Lower leg skin (tissue), 3 donors: ENCODE measurements around the gene TLL2.

Experiments
- POLR2A ChIP-seq, 2 donors: fragments of 450-650 bp; IDR thresholded peaks; one replicate each; pipeline ENCODE4 v1.6.1; 2016 to 2017; ENCODE audit warnings: antibody characterized with exemption in 2 of 2, mild to moderate bottlenecking in 1 of 2, moderate library complexity in 1 of 2
- TF ChIP-seq, protein P1 (sequence below), 3 donors: fragments of 450-650 bp; IDR thresholded peaks; one replicate each; pipeline ENCODE4 v1.5.1; 2016; ENCODE audit warnings: antibody characterized with exemption in 3 of 3, mild to moderate bottlenecking in 3 of 3, moderate library complexity in 2 of 3

GRCh38 chr10:96319754-96320474, 193.8 kb downstream of the TLL2 start:
- TF ChIP-seq POLR2A (IDR thresholded peaks at IDR 0.05), result no peak
- TF ChIP-seq, protein P1, sequence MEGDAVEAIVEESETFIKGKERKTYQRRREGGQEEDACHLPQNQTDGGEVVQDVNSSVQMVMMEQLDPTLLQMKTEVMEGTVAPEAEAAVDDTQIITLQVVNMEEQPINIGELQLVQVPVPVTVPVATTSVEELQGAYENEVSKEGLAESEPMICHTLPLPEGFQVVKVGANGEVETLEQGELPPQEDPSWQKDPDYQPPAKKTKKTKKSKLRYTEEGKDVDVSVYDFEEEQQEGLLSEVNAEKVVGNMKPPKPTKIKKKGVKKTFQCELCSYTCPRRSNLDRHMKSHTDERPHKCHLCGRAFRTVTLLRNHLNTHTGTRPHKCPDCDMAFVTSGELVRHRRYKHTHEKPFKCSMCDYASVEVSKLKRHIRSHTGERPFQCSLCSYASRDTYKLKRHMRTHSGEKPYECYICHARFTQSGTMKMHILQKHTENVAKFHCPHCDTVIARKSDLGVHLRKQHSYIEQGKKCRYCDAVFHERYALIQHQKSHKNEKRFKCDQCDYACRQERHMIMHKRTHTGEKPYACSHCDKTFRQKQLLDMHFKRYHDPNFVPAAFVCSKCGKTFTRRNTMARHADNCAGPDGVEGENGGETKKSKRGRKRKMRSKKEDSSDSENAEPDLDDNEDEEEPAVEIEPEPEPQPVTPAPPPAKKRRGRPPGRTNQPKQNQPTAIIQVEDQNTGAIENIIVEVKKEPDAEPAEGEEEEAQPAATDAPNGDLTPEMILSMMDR (IDR thresholded peaks at IDR 0.05), result no peak
